Pancreas (tissue), 10 donors: ENCODE results near the gene C11orf86. TPM values are rescaled to one million over a fixed set of nuclear protein-coding genes. Genes with fewer than 3 reads are reported as not detected.
"Not testable (repeated sequence)": the region's sequence is repeated elsewhere in the genome, so short reads cannot be mapped to it uniquely, and the experiment has no call there.

Experiments used
- ATAC-seq, 4 donors: fragments of 200-7000 bp; cut with Tn5 transposase; one replicate each; pipeline versions ENCODE4 v1.8.0 to v1.9.1; 2020; ENCODE audit warnings: mild to moderate bottlenecking in 4 of 4, moderate library complexity in 4 of 4
- DNase-seq, 6 donors: peaks; one replicate each; pipeline ENCODE4 v3.0.0-alpha.2; 2020
- FAIRE-seq: peaks from 2 replicates; lab custom pipeline; 2012; peaks lifted over from hg19 to GRCh38; lab: Jason Lieb, UNC
- H3K27ac ChIP-seq, 4 donors: fragments of 200-600 bp; sonication (generic); 1 replicate in 3 of 4; 2 replicates in 1 of 4; pipeline versions ENCODE4 v1.5.0 to v1.8.0; 2020
- H3K27me3 ChIP-seq, 4 donors: fragments of 200-600 bp; one replicate each; pipeline ENCODE4 v1.8.0; 2021
- H3K36me3 ChIP-seq, 3 donors: fragments of 200-600 bp; sonication (generic) in 1 of 3; one replicate each; pipeline versions ENCODE4 v1.5.0 to v1.8.0; 2020 to 2021
- H3K4me1 ChIP-seq, 3 donors: fragments of 200-600 bp; one replicate each; pipeline ENCODE4 v1.8.0; 2021
- H3K4me3 ChIP-seq, 4 donors: fragments of 200-600 bp; sonication (generic) in 2 of 4; one replicate each; pipeline versions ENCODE4 v1.5.0 to v1.8.0; 2020 to 2021
- H3K9me3 ChIP-seq, 4 donors: fragments of 200-600 bp; one replicate each; pipeline ENCODE4 v1.8.0; 2021
- CTCF ChIP-seq, 4 donors: fragments of 200-600 bp; sonication (generic) in 3 of 4; IDR thresholded peaks; one replicate each; pipeline versions ENCODE4 v1.5.0 to v1.8.0; 2021; ENCODE audit warnings: antibody characterized with exemption in 4 of 4
- WGBS, 2 donors: extraction: QIAGEN DNeasy Blood & Tissue Kit; methylation state at CpG; one replicate each; pipeline ENCODE4 v1.1.7; 2013; 5-methylcytosine and 5-hydroxymethylcytosine counted together
- intact Hi-C, 3 donors: fragments of 100-400 bp; cut with DNase I; formaldehyde crosslinking; loops; one replicate each; pipeline versions ENCODE4 v1.11.1 to v1.14.2; 2022
- polyA plus RNA-seq, 2 donors: library from polyadenylated mRNA; stranded (reverse); fragments of 200-250 nt; gene quantifications; one replicate each; pipeline ENCODE4 v1.2.3, GENCODE V29; 2013
- total RNA-seq, 6 donors: library from RNA; stranded (reverse); fragmentation: NEBNext Ultra II Directional in 4 of 6; extraction: Animal tissue kit (Norgen Biotek cat#: 25700) in 4 of 6; gene quantifications; one replicate each; pipeline versions ENCODE4 v1.2.1 to v1.2.4, GENCODE V29; 2021 to 2023
- donor health status: healthy with polysubstance abuse.
- donor health status: DM: no; HTN: no; CAD: no; lungs with moderate emphysema.
- donor health status: DM: no; HTN: no; CAD: no.
- donor health status: control.
- donor health status: control.
- donor health status: Bipolar disorder and iron deficiency.
- donor health status: DM: yes; HTN: yes; CAD: no.
- donor health status: DM: no; HTN: no; CAD: no.
- donor health status: DM: no; HTN: no; CAD: no.
- donor health status: DM: yes; HTN: yes; CAD: no.

Gene C11orf86
- total and polyA plus RNA-seq, 8 donors, result 0.07 to 0.38 TPM; not detected in 6

DNA sequence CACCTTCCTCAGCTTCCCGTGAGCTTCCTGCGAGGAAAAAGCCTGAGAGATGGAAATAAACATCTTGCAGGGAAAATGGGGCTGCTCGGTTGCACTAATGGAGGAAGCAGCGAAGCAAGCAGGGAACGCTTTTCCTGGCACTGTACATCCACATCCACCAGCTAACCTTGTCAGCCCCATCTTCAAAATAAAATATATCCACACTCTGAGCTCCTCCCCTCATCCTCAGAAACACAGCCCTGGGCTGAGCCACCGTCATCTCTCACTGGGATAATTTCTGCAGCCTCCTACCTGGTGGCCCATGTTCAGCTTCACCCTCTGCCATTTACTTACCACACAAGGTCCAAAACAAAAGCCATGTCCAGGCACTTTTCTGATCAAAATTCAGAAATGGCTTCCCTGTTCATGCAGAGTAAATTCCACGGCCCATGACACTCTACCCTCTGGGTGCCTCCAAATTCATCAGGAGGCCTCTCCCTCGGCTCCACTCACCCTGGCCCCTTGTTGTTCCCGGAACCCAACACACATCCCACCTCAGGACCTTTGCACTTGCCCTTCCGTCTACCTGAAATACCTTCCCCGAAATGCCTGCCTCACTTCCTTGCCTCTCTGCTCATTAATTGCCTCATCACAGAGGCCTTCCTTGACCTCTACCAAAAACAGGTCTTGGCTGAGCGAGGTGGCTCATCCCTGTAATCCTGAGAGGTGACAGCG, 13.0 kb downstream of the C11orf86 start:
- no peaks in the 10 kb centered on the region for H3K27me3 ChIP-seq
- H3K27ac ChIP-seq, result no peak overlapping the region
- no peak for DNase-seq
- FAIRE-seq, result no peak
- no peak overlapping the region for H3K4me3 ChIP-seq
- no peak for ATAC-seq
- H3K9me3 ChIP-seq, result no peaks in the 10 kb centered on the region
- H3K36me3 ChIP-seq, result no peaks in the 10 kb centered on the region
- intact Hi-C loops, result no loop called here
- TF ChIP-seq CTCF (IDR thresholded peaks at IDR 0.05), result no peak
- peaks cover 0 to 7% (median 6%) of the 10 kb centered on the region in 3 donors for H3K4me1 ChIP-seq
- WGBS, 2 donors, result 89 to 90% methylated on average over 13 of the region's 13 CpGs

DNA sequence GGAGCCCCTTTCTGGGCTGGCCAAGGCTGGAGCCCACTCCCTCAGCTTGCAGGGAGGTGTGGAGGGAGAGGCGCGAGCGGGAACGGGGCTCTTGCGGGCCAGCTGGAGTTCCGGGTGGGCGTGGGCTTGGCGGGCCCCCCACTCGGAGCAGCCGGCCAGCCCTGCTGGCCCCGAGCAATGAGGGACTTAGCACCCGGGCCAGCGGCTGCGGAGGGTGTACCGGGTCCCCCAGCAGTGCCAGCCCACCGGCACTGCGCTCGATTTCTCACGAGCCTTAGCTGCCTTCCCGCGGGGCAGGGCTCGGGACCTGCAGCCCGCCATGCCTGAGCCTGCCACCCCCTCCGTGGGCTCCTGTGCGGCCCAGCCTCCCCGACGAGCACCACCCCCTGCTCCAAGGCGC, 13.6 kb downstream of the C11orf86 start:
- intact Hi-C loops, FAIRE-seq, DNase-seq, H3K9me3 ChIP-seq, H3K36me3 ChIP-seq, H3K4me1 ChIP-seq, H3K27ac ChIP-seq, H3K27me3 ChIP-seq, H3K4me3 ChIP-seq, ATAC-seq: not testable (repeated sequence)
- WGBS, 2 donors, result 93 to 95% methylated on average over 23 to 28 of the region's 28 CpGs

DNA sequence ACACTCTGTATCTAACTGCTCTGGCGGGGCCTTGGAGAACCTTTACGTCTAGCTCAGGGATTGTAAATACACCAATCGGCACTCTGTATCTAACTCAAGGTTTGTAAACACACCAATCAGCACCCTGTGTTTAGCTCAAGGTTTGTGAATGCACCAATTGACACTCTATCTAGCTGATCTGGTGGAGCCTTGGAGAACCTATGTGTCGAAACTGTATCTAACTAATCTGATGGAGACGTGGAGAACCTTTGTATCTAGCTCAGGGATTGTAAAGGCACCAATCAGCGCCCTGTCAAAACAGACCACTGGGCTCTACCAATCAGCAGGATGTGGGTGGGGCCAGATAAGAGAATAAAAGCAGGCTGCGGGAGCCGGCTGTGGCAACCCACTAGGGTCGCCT, 14.3 kb downstream of the C11orf86 start:
- intact Hi-C loops, result not testable (repeated sequence)
- 70 to 74% methylated on average over 9 of the region's 9 CpGs for WGBS, 2 donors

GRCh38 chr11:66992041-66992440, 16.9 kb downstream of the C11orf86 start:
- Histone ChIP-seq H3K27me3 (no peaks in the 10 kb centered on the region), H3K36me3 (no peaks in the 10 kb centered on the region), H3K27ac (no peak overlapping the region), H3K9me3 (no peaks in the 10 kb centered on the region), H3K4me3 (no peak overlapping the region), H3K4me1 (no peaks in the 10 kb centered on the region)
- DNase-seq, result no peak
- FAIRE-seq, result no peak
- 33 to 42% methylated on average over 2 of the region's 2 CpGs for WGBS, 2 donors
- no peak for TF ChIP-seq CTCF (IDR thresholded peaks at IDR 0.05)
- intact Hi-C loops, result no loop called here
- ATAC-seq, result no peak

More for the DNA sequence above, 14.3 kb downstream of the C11orf86 start:
- H3K9me3 ChIP-seq, H3K36me3 ChIP-seq, H3K27ac ChIP-seq, FAIRE-seq, DNase-seq, H3K4me3 ChIP-seq, H3K27me3 ChIP-seq, H3K4me1 ChIP-seq, ATAC-seq: not testable (repeated sequence)

GRCh38 chr11:66996609-66997273, 21.6 kb downstream of the C11orf86 start:
- peak in 1 of 4 donors; percentile 61 for ATAC-seq
- Histone ChIP-seq H3K27ac (no peak overlapping the region), H3K27me3 (no peaks in the 10 kb centered on the region), H3K9me3 (no peaks in the 10 kb centered on the region), H3K4me3 (no peak overlapping the region), H3K4me1 (no peaks in the 10 kb centered on the region), H3K36me3 (no peaks in the 10 kb centered on the region)
- no peak for TF ChIP-seq CTCF (IDR thresholded peaks at IDR 0.05)
- no peak for FAIRE-seq
- 80 to 82% methylated on average over 8 of the region's 8 CpGs for WGBS, 2 donors
- intact Hi-C loops, result no loop called here
- DNase-seq, result no peak

GRCh38 chr11:66999555-66999954, 24.5 kb downstream of the C11orf86 start:
- no peaks in the 10 kb centered on the region for H3K9me3 ChIP-seq
- no peak overlapping the region for H3K27ac ChIP-seq
- no peaks in the 10 kb centered on the region for H3K4me1 ChIP-seq
- FAIRE-seq (no peak), DNase-seq (no peak), ATAC-seq (no peak)
- no peak overlapping the region for H3K4me3 ChIP-seq
- no peak for TF ChIP-seq CTCF (IDR thresholded peaks at IDR 0.05)
- H3K27me3 ChIP-seq, result no peaks in the 10 kb centered on the region
- no peaks in the 10 kb centered on the region for H3K36me3 ChIP-seq
- intact Hi-C loops, result no loop called here
- 78 to 86% methylated on average over 7 of the region's 7 CpGs for WGBS, 2 donors
